HT-29 (cell line): ENCODE results near the gene LLCFC1. TPM values are rescaled to one million over a fixed set of nuclear protein-coding genes. Genes with fewer than 3 reads are reported as not detected.
A peak's percentile ranks its signal among the peaks of the same experiment; 100 is the strongest.
"Not testable (repeated sequence)": the region's sequence is repeated elsewhere in the genome, so short reads cannot be mapped to it uniquely, and the experiment has no call there.

Source experiments
- DNase-seq: peaks from one replicate; pipeline ENCODE4 v3.0.0-alpha.2; 2015; ENCODE audit warnings: low spot score
- total RNA-seq: library from RNA; depleted of rRNA; stranded (reverse); fragments of >200 nt; shearing (Covaris generic); gene quantifications from 2 replicates; pipeline ENCODE4 v1.2.3, GENCODE V29; 2014

LLCFC1 gene
- total RNA-seq, 1 experiment from 2014 or later = not detected

GRCh38 chr7:142941541-142941940 lies 2.3 kb downstream of the LLCFC1 start:
- DNase-seq = no peak

GRCh38 chr7:142942746-142943145 lies 3.5 kb downstream of the LLCFC1 start:
- DNase-seq = no peak

GRCh38 chr7:142943706-142944268 lies 4.5 kb downstream of the LLCFC1 start:
- no peak for DNase-seq

- DNase-seq = no peak
Measured at GRCh38 chr7:142945001-142945400, 5.7 kb downstream of the LLCFC1 start.

- DNase-seq = no peak
Measured at GRCh38 chr7:142948603-142949002, 9.3 kb downstream of the LLCFC1 start.

GRCh38 chr7:142950235-142950634 lies 11.0 kb downstream of the LLCFC1 start:
- no peak for DNase-seq

- DNase-seq = peak; percentile 73
Measured at GRCh38 chr7:142954680-142955268, 15.5 kb downstream of the LLCFC1 start.

- DNase-seq = peak; percentile 73
Measured at GRCh38 chr7:142956951-142957623, 17.8 kb downstream of the LLCFC1 start.

- DNase-seq = peak; percentile 50
Measured at GRCh38 chr7:142957723-142958122, 18.4 kb downstream of the LLCFC1 start.

- no peak for DNase-seq
Measured at GRCh38 chr7:142959202-142959601, 19.9 kb downstream of the LLCFC1 start.

GRCh38 chr7:142960955-142961512 lies 21.8 kb downstream of the LLCFC1 start:
- peak; percentile 65 for DNase-seq

- no peak for DNase-seq
Measured at GRCh38 chr7:142961595-142961972, 22.3 kb downstream of the LLCFC1 start.

- no peak for DNase-seq
Measured at GRCh38 chr7:142961973-142962926, 23.0 kb downstream of the LLCFC1 start, which contains the start of gene KEL. TSS of gene KEL (minus strand) at chr7:142962363. CDS start at chr7:142962206, 157 bp downstream.

- no peak for DNase-seq
Measured at GRCh38 chr7:142962991-142963390, 23.7 kb downstream of the LLCFC1 start.

GRCh38 chr7:142963993-142964392 lies 24.7 kb downstream of the LLCFC1 start:
- no peak for DNase-seq

GRCh38 chr7:142964502-142965246 lies 25.4 kb downstream of the LLCFC1 start:
- DNase-seq = no peak

GRCh38 chr7:142968229-142968628 lies 28.9 kb downstream of the LLCFC1 start:
- no peak for DNase-seq

GRCh38 chr7:142969183-142969582 lies 29.9 kb downstream of the LLCFC1 start:
- no peak for DNase-seq

GRCh38 chr7:142974626-142975025 lies 35.3 kb downstream of the LLCFC1 start:
- DNase-seq = no peak

GRCh38 chr7:142978402-142978801 lies 39.1 kb downstream of the LLCFC1 start:
- DNase-seq = not testable (repeated sequence)

GRCh38 chr7:142983825-142984224 lies 44.5 kb downstream of the LLCFC1 start:
- DNase-seq = peak; percentile 30
